ENCODE data around the gene PKP3.
"Not testable (repeated sequence)": the region's sequence is repeated elsewhere in the genome, so short reads cannot be mapped to it uniquely, and the experiment has no call there.

PKP3 gene

GRCh38 chr11:394034-394857, at the start of gene PKP3:
TSS of gene PKP3 (plus strand) at chr11:394209. CDS start at chr11:394293, 84 bp downstream.
- no peak for DNase-seq

GRCh38 chr11:344836-345578, 49.0 kb upstream of the PKP3 start:
- no peak for DNase-seq

GRCh38 chr11:346529-346928, 47.5 kb upstream of the PKP3 start:
- DNase-seq: no peak

- DNase-seq: not testable (repeated sequence)
These were observed 44.6 kb upstream of the PKP3 start for GRCh38 chr11:349270-349954.

GRCh38 chr11:350033-350722, 43.8 kb upstream of the PKP3 start:
- not testable (repeated sequence) for DNase-seq

GRCh38 chr11:350723-351255, 43.2 kb upstream of the PKP3 start:
- no peak for DNase-seq

- DNase-seq: no peak
These were observed 42.6 kb upstream of the PKP3 start for GRCh38 chr11:351411-351810.

- DNase-seq: no peak
These were observed 41.5 kb upstream of the PKP3 start for GRCh38 chr11:352456-353031.

GRCh38 chr11:353179-353873, 40.7 kb upstream of the PKP3 start:
- no peak for DNase-seq

- DNase-seq: no peak
These were observed 38.2 kb upstream of the PKP3 start for GRCh38 chr11:355581-356458.

GRCh38 chr11:356610-357009, 37.4 kb upstream of the PKP3 start:
- DNase-seq: no peak

GRCh38 chr11:357582-357981, 36.4 kb upstream of the PKP3 start:
- no peak for DNase-seq

GRCh38 chr11:358129-358800, 35.7 kb upstream of the PKP3 start:
- no peak for DNase-seq

- DNase-seq: no peak
These were observed 34.8 kb upstream of the PKP3 start for GRCh38 chr11:359181-359714.

GRCh38 chr11:360326-361280, 33.4 kb upstream of the PKP3 start:
- DNase-seq: no peak

GRCh38 chr11:362642-363442, 31.2 kb upstream of the PKP3 start:
- no peak for DNase-seq

- not testable (repeated sequence) for DNase-seq
These were observed 30.6 kb upstream of the PKP3 start for GRCh38 chr11:363443-363805.

Measured in NCI-H1436 treated with DMSO at 0.1 percent for 48 hours (cell line).